Mucosa of descending colon (tissue), 3 donors: ENCODE results near the gene PACRG. TPM values are rescaled to one million over a fixed set of nuclear protein-coding genes. Genes with fewer than 3 reads are reported as not detected.

ENCODE experiments used
- ATAC-seq: fragments of 200-7000 bp; cut with Tn5 transposase; one replicate; pipeline ENCODE4 v1.9.1; 2020; ENCODE audit warnings: mild to moderate bottlenecking, moderate library complexity
- DNase-seq, 3 donors: peaks; one replicate each; pipeline ENCODE4 v3.0.0-alpha.2; 2020
- H3K36me3 ChIP-seq: fragments of 200-600 bp; one replicate; pipeline ENCODE4 v1.8.0; 2021; ENCODE audit warnings: low read depth, mild to moderate bottlenecking
- H3K4me1 ChIP-seq: fragments of 200-600 bp; one replicate; pipeline ENCODE4 v1.8.0; 2021; ENCODE audit warnings: low read depth, mild to moderate bottlenecking
- H3K4me3 ChIP-seq: fragments of 200-600 bp; one replicate; pipeline ENCODE4 v1.8.0; 2021; ENCODE audit warnings: mild to moderate bottlenecking
- H3K9me3 ChIP-seq: fragments of 200-600 bp; one replicate; pipeline ENCODE4 v1.8.0; 2021; ENCODE audit warnings: mild to moderate bottlenecking
- CTCF ChIP-seq: fragments of 200-600 bp; IDR thresholded peaks from one replicate; pipeline ENCODE4 v1.8.0; 2022; ENCODE audit warnings: antibody characterized with exemption, mild to moderate bottlenecking
- intact Hi-C, 2 donors: fragments of 100-400 bp; cut with DNase I in 1 of 2; cut with micrococcal nuclease in 1 of 2; formaldehyde crosslinking; loops; one replicate each; pipeline versions ENCODE4 v1.11.0 to v1.11.1; 2022; cut with DNase I, micrococcal nuclease
- total RNA-seq, 3 donors: library from RNA; stranded (reverse); fragmentation: NEBNext Ultra II Directional in 2 of 3; extraction: Animal tissue kit (Norgen Biotek cat#: 25700) in 2 of 3; gene quantifications; one replicate each; pipeline versions ENCODE4 v1.2.1 to v1.2.4, GENCODE V29; 2021 to 2023
- donor health status: DM: no; HTN: no; CAD: no; lungs with moderate emphysema.
- donor health status: DM: no; HTN: no; CAD: no.
- donor health status: DM: no; HTN: yes; CAD: no.

Gene PACRG
- total RNA-seq, 3 donors from 2014 or later = 1.1 to 1.5 (median 1.3) TPM

GRCh38 chr6:163240556-163240955, 512.8 kb downstream of the PACRG start:
- no peaks in the 10 kb centered on the region for H3K4me1 ChIP-seq
- H3K4me3 ChIP-seq = no peak overlapping the region
- ATAC-seq (no peak), DNase-seq (no peak)
- TF ChIP-seq CTCF = no peak
- H3K9me3 ChIP-seq = no peaks in the 10 kb centered on the region
- intact Hi-C loops = no loop called here
- no peaks in the 10 kb centered on the region for H3K36me3 ChIP-seq

- H3K9me3 ChIP-seq = no peaks in the 10 kb centered on the region
- no peak for DNase-seq
- intact Hi-C loops = no loop called here
- TF ChIP-seq CTCF = no peak
- no peaks in the 10 kb centered on the region for H3K4me1 ChIP-seq
- no peak overlapping the region for H3K4me3 ChIP-seq
- H3K36me3 ChIP-seq = no peaks in the 10 kb centered on the region
- ATAC-seq = no peak
These were observed 513.9 kb downstream of the PACRG start for GRCh38 chr6:163241683-163242082.

GRCh38 chr6:163243083-163243482, 515.3 kb downstream of the PACRG start:
- no peaks in the 10 kb centered on the region for H3K36me3 ChIP-seq
- intact Hi-C loops = no loop called here
- H3K4me3 ChIP-seq = no peak overlapping the region
- no peaks in the 10 kb centered on the region for H3K4me1 ChIP-seq
- ATAC-seq = no peak
- H3K9me3 ChIP-seq = no peaks in the 10 kb centered on the region
- no peak for DNase-seq
- TF ChIP-seq CTCF = no peak

- Histone ChIP-seq H3K9me3 (no peaks in the 10 kb centered on the region), H3K4me1 (no peaks in the 10 kb centered on the region), H3K36me3 (no peaks in the 10 kb centered on the region), H3K4me3 (no peak overlapping the region)
- TF ChIP-seq CTCF = no peak
- DNase-seq = no peak
- intact Hi-C loops = no loop called here
- ATAC-seq = no peak
These were observed 516.2 kb downstream of the PACRG start for GRCh38 chr6:163243692-163244589.

GRCh38 chr6:163248051-163248450, 520.3 kb downstream of the PACRG start:
- Histone ChIP-seq H3K9me3 (no peaks in the 10 kb centered on the region), H3K36me3 (no peaks in the 10 kb centered on the region), H3K4me3 (no peak overlapping the region), H3K4me1 (no peaks in the 10 kb centered on the region)
- intact Hi-C loops = no loop called here
- no peak for ATAC-seq
- no peak for DNase-seq
- no peak for TF ChIP-seq CTCF
